HG03469 (cell line): ENCODE measurements around the gene CELA2B.
"Not testable (repeated sequence)": the region's sequence is repeated elsewhere in the genome, so short reads cannot be mapped to it uniquely, and the experiment has no call there.

Experiments
- ATAC-seq: cut with Tn5 transposase; IDR thresholded peaks from one replicate; pipeline ENCODE4 v1.9.1; 2021; ENCODE audit warnings: mild to moderate bottlenecking, moderate library complexity, moderate number of reproducible peaks; ENCODE audit not compliant: unreplicated experiment

CELA2B gene

GRCh38 chr1:15475752-15476314 is at the start of gene CELA2B:
Gene CELA2B, plus strand, starts transcription at chr1:15476104. Its CDS starts 22 bp downstream, at chr1:15476126.
- ATAC-seq = no peak

GRCh38 chr1:15426492-15427279 is 49.2 kb upstream of the CELA2B start:
- no peak for ATAC-seq

- ATAC-seq = no peak
These were observed 48.6 kb upstream of the CELA2B start for GRCh38 chr1:15427280-15427666.

- ATAC-seq = not testable (repeated sequence)
These were observed 47.7 kb upstream of the CELA2B start for GRCh38 chr1:15428252-15428651.

DNA sequence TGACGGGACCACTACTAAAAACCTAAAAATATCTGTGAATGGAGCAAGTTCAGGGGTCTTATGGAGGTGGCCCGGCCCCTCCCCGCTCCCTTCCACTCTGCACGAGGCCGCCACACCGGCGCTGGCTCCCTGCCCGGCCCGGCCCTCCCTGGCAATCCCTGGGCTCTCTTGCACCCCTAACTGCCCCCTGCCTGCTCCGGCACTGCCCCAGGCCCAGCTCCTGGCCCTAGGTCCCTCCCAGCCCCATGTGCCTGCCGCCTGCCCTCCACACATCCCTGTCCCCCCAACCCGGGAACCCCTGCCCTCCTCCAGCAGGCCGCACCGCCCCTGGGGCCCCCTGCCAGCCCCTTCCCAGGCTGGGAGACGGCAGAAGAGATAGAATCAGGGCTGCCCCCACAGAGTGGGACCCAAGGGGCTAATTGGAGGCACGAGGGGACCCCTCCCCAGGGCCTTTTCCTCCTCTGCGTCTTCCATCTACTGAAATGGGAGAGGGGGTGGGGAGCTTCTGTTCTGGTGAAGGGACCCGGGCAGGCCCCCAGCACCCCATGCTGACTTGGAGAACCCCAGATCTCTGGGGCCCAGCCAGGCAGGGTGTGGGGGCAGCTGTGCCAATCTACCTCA is 47.0 kb upstream of the CELA2B start:
- ATAC-seq = no peak

GRCh38 chr1:15429701-15430149 is 46.2 kb upstream of the CELA2B start:
- ATAC-seq = no peak

DNA sequence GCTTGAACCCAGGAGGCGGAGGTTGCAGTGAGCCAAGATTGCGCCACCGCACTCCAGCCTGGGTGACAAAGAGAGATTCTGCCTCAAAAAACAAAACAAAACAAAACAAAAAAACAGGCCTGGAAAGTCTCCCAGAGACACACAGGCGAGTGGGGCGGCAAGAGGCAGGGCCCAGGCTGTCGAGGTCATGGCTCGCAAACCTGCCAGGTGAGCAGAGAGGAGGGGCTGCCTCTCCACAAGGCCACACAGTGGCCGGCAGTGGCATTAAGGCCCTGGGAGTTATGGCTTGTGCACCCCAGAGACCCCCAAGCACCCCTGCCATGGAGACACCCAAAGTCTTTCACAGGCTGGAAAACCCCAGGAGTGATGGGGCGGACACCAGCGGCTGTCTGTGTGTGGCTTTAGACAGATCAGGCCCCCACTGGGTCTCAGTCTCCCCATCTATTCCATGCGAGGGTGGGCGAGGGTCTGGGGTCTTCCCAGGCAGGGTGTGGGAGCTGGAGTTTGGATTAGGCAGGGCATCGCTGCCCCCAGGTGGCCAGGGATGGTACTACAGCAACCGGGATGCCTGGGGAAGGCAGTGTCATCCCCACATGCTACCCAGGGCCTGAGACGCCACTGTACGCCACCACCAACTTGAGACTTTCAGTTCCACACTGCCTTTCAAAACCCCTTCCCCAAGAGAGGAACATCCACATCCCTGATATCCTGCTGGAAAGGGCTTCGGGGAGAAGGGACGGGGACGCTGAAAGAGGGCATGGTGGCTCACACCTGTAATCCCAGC is 44.9 kb upstream of the CELA2B start:
- ATAC-seq = no peak

GRCh38 chr1:15431571-15431948 is 44.3 kb upstream of the CELA2B start:
- ATAC-seq = no peak

DNA sequence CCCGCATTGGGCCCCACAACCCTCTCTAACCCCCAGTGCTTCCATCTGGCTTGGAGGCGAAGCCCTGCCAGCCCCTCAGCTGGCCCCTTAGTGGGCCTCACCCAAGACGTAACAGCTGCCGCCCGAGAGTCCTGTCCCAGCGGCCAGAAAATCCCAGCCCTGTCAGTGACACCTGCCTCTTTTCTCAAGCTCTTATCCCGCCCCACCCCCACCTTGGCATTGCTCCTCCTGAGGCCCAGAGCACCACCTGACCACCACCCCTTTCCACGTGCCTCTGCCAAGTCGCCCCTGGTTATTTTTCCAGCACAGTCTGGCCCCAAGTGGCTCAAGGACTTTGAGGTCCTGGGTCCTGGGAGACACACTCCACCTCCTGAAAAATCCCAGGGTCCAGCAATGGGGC is 43.6 kb upstream of the CELA2B start:
- no peak for ATAC-seq

DNA sequence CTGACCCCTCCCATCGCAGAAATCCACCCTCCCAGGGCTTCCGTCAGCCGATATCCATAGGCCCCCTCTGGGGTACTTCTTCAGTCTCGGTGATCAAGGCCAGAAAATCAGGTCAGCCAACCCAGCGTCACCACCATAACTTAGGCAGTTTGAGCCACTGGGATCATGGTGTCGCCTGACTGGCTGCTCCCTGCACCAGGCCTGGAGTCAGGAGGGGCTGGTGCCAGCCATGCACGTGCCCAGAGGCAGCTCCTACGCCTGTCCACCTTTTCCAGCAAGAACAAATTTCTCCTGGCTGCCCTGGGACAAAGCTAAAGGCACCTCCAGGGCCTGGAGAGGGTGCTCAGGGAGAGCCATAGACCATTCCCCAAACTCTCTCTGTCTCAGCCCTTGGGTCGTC is 42.4 kb upstream of the CELA2B start:
- no peak for ATAC-seq

DNA sequence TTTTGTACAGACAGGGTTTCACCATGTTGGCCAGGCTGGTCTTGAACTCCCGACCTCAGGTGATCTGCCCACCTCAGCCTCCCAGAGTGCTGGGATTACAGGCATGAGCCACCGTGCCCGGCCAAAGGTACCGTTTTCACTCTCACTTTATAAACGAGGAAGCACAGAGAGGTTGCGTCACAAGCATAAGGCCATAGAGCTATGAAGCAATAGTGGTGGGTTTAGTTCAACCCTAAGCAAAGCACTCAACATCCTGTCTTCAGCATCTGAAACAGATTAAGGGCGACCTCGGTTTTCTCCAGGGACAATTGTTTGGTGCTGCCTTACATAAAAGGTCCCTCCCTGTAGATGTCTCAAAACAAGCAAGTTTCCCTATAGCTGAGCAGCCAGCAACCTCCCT is 41.2 kb upstream of the CELA2B start:
- not testable (repeated sequence) for ATAC-seq

GRCh38 chr1:15435239-15436077 is 40.4 kb upstream of the CELA2B start:
- ATAC-seq = no peak

DNA sequence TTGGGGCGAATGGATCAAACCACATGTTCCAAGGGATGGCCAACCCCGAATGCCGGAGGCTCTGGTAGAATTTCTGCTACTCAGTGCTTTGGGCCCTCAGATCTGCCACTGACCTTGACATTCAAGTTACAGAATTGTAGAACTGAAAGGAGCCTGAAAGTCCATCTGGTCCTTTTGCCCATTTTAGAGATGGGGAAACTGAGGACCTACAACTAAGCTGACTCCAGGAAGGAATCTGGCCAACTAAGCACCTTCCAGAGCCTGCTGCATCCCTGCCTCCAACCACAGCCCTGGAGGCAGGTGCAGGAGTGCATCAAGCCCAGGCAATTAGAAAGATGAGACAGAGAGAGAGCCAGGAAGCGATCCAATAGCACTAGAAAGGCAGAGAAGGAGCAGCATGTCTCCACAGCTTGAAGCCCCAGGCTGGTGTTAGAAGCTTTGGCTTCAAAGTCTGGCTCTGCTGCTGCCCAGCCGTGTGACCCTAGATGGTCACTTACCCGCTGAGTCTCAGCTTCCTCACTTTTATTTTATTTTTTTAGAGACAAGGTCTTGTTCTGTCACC is 38.9 kb upstream of the CELA2B start:
- no peak for ATAC-seq

GRCh38 chr1:15439325-15439724 is 36.6 kb upstream of the CELA2B start:
- no peak for ATAC-seq

GRCh38 chr1:15440357-15440756 is 35.5 kb upstream of the CELA2B start:
- no peak for ATAC-seq

- no peak for ATAC-seq
These were observed 34.7 kb upstream of the CELA2B start for GRCh38 chr1:15441247-15441646.

DNA sequence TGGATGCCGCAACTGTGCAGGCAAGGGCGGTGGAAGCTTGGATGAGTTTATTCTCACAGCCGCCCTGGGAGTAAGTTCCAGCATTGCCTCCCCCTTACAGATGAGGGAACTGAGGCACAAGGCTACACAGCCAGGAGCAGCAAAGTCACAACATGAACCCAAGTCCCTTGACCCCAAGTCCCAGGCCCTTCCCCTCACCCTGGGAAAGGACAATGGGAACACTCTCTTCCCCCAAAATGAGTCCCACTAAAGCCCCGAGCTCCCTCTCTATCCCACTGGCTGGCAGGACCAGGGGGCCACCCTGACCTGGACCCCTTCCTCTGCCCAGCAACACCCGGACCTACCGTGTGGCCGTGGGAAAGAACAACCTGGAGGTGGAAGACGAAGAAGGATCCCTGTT is 33.8 kb upstream of the CELA2B start:
- ATAC-seq = no peak

- ATAC-seq = no peak
These were observed 33.1 kb upstream of the CELA2B start for GRCh38 chr1:15442759-15443158.

- no peak for ATAC-seq
These were observed 32.6 kb upstream of the CELA2B start for GRCh38 chr1:15443281-15443680.
